ENCODE results near the gene RRBP1.
"Not testable (repeated sequence)": the region's sequence is repeated elsewhere in the genome, so short reads cannot be mapped to it uniquely, and the experiment has no call there.

RRBP1 gene

DNA sequence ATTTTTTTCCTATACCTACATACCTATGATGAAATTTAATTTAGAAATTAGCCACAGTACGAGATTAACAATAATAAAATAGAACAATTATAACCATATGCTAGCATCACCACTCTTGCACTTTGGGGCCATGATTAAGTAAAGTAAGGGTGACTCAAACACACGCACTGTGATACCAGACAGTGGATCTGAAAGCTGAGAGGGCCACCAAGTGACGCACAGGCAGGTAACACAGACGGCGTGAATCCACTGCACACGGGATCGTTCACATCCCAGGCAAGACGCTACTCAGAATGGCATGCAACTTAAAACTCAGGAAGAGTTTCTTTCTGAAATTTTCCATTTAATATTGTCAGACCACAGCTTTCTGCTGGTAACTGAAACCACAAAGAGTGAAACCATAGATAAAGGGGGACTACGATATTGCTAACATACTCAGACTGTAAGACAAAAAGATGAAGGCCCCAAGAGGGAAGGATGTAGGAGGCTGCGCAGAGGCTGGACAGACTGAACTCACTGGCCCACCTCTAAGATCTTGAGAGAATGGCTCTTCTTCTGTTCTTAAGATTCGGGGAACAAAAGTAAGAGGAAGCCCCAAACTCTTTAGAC lies 17.9 kb downstream of the RRBP1 start:
- DNase-seq (ENCODE audit: low read depth in 2 of 2): no peak

DNA sequence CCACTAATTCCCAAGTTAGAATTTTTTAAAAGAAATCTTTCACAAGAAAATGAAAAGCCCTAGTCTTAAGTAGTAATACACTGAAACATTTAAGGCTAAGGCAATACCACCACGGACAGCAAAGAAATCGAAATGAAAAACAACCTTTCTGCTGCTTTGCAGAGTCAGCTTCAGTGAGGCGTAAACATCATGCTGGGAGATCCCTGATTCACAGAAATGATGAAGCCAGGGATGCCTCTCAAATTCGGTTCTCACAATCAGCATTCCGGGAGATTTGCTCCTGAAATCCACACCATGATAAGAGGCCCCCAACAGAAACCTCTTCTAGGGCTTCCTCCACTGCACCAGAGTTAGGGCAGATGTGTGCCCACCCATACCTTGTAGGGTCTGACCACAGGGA lies 18.6 kb downstream of the RRBP1 start:
- DNase-seq (ENCODE audit: low read depth in 2 of 2): no peak

DNA sequence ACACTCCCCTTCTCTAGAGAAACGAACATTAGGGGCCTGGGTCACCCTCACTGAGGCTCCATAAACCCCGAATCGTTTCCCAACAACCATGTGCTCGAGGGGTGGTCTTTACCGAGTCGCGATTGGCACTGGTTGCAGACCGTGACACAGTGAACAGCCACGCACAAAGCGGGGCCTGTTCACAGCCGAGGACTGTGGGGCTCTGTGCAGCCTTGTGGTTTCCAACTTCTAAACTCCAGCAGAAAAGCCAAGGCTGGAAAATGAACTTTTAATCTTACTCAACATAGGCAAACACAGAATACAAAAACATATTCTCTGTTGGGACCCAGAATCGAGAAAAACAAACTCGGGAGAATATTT lies 19.0 kb downstream of the RRBP1 start:
- no peak for DNase-seq (ENCODE audit: low read depth in 2 of 2)

DNA sequence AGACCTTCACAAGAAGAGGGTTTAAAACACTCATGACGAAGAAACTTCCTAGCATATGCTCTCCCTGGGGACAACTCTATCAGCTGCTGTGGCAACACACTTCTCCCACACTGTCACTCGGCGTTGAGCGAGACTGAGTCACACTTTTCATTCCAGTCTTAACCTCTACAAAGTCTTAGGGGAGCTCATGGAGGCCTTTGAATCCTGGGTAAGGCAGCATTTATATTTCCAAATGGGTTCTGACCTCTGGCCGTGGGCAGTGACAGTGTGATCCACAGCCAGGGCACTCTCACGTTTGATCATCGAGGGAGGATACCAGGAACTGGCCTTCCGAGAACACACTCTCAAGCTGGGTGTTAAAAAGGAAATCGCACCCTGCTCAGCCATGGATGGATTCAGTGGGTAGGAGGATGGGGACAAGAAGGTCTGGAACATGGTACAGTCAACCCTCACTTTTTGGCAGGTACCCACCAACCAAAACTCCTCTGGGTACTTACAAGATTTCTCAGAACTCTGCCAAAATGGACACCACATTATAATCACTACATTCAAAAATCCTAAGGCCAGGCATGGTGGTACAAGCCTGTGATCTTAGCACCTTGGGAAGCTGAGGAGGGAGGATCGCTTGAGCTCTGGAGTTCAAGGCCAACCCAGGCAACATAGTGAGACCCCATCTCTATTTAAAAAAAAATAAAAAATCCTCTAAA lies 19.6 kb downstream of the RRBP1 start:
- no peak for DNase-seq (ENCODE audit: low read depth in 2 of 2)

DNA sequence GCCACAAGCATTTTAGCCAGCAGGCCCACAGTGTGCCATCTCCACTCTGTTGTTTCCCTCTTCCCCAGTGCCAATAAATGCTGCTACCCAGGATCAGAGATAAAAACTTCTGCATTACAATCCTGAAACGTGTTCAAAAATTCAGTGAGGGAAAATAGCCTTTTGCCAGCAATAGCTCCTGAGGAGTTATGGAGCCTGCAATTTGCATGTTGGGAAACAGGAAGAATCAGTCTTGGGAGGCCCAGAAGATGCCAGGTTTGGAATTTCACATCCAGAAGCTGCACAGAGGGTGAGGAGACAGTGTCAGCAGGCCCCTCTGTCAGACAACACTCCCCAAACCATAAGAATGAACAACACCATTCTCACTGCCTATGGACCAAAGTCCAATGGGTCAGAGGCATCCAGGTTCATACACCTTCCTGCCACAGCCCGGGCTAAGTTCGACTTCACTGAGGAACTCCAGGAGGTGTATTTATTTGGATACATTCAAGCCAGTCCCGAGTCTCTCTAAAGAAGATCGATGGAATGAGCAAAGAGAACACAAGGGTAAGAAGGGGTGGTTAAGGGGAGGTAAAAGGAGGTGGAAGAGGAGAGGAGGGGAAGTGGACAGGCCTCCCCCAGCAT lies 20.8 kb downstream of the RRBP1 start:
- DNase-seq (ENCODE audit: low read depth in 2 of 2): no peak

DNA sequence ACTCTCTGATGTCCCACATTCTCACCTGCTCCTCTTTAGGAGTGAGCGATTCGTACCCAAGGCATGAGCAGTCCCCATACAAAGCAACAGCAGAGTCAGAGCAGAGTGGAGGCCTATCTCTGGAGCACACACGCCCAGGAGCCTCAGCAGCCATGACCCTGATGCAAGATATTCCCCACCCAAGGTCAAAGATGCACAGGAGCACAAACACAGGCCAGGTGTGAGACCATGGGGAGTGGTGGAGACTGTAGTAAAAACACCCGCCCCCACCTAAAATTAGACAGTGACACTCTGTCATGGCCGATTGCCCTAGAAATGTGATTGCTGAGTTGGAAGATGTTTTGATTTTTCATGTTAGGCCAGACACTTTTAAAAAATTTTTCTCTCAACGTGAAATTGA lies 21.4 kb downstream of the RRBP1 start:
- no peak for DNase-seq (ENCODE audit: low read depth in 2 of 2)

DNA sequence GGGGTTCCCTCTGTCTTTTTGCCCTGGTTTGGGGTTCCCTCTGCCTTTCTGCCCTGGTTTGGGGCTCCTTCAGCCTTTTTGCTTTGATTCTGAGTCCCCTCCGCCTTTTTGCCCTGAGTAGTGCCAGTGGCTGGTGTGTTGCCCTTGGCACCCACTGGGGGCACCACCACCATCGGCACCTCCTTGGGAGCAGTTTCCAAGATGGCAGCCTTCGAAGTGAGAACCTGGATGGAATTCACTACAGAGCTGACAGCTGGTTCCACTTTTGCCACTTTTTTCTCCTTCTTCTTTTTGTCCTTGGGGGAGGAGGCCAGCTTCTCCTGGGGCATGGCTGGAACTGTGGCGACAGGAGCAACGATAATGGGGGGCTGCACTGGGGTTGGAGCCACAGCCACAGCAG lies 22.2 kb downstream of the RRBP1 start:
- no peak for DNase-seq (ENCODE audit: low read depth in 2 of 2)

DNA sequence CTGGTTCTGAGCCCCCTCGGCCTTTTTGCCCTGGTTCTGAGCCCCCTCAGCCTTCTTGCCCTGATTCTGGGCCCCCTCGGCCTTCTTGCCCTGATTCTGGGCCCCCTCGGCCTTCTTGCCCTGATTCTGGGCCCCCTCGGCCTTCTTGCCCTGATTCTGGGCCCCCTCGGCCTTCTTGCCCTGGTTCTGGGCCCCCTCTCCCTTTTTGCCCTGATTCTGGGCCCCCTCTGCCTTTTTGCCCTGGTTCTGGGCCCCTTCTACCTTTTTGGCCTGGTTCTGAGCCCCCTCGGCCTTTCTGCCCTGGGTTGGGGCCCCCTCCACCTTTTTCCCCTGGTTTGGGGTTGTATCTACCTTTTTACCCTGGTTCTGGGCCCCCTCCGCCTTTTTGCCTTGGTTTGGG lies 22.7 kb downstream of the RRBP1 start:
- not testable (repeated sequence) for DNase-seq (ENCODE audit: low read depth in 2 of 2)

DNA sequence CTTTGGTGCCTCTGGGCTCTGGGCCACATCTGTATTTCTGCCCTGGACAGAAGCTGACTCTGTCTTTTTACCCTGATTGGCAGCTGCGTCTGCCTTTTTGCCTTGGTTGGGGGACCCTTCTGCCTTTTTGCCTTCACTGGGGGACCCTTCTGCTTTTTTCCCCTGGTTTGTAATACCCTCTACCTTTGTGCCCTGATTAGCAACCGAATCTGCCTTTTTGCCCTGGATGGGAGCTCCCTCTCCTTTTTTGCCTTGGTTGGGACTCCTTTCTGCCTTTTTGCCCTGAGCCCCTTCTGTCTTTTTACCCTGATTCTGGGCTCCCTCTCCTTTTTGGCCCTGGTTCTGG lies 23.4 kb downstream of the RRBP1 start:
- DNase-seq (ENCODE audit: low read depth in 2 of 2): no peak

DNA sequence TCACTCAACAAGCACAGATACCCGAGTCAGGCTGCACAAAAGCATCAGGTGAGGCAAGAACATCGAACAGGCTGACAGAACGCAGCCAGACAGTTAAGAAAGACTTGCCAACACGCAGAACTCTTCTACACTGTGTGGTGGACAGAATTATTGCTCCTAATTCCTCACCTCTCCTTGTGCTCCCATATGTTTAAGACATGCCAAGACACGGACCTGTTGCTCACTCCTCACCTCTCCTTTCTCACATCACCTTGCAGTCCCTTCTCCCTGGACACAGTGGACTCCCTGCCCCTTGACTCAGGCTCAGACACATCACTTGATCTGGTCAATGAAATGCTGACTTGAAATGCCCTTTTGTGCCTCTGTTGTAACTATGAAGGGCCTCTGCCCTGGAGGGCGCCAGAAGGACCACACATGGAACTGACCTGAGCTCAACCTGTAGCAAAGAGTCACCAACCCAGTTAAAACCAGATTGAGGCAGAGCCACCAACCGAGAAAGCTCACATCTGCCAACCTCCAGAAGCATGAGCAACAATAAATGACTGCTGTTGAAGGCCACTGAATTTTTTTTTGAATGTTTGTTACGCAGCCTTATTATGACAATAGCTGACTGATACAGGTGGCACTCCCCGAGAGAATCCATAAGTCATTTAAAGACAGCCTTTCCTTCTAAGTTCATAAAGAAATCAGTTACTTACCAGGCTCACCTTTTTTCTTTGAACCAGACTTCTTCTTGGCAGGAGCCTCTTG lies 24.0 kb downstream of the RRBP1 start:
- DNase-seq (ENCODE audit: low read depth in 2 of 2): no peak

DNA sequence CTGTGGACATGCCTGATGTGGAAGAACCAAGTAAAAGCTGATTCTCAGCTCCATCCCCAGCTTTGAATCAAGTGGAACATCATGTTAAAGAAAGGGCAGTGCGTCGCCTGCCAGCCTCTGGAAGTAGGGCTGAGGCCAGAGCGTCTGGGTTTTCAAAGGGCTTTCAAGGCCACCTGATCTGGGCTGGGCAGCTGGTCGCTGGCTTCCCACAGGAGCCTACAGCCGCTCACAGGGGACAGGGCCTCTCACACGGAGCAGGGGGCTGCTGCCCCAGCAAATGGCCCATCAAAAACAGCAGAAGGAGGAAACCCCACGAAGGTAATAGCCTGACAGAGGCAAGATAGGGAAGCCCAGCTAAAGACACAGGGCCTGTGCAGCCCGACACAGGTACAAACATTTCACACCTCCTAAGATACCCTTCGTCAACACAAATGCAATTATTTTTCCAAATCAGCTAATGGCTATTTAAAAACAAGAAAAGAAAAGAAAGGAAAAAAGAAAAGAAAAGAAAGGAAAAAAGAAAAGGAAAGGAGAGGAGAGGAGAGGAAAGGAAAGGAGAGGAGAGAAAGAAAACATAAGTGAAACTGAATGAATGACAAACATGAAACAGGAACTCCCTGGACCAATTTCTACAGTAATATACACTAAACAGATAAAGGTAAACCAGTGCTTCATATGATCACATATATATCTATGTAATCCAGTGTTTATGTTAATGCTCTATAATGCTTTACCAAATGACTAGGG lies 24.8 kb downstream of the RRBP1 start:
- DNase-seq (ENCODE audit: low read depth in 2 of 2): no peak

DNA sequence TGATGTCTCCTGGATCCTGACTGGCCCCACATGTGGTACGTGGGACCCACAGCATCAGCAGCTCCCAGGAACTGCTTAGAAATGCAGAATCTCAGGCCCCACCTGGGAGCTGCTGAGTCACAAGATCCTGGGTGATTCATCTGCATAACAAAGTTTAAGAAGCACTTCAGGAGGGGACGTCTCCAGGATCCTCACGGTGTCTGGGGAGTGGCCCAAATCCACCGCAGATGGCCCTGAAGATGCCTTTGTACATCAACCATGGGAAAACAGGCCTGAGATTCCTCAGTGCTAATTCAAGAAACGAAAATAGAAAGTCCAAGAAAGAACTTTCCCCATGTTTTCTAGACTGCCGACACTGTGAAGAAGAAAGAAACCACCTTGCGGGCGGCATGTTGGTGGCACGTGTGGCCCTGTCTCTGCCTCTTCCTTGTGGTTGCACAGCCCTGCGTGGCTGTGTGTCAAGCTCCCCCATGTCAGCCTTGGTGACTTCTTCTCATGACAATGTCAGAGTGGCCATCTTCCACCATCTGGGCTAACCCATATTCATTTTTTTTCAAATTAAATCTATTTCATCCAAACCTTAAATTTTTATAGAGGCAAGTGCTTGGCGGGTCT lies 26.1 kb downstream of the RRBP1 start:
- no peak for DNase-seq (ENCODE audit: low read depth in 2 of 2)

DNA sequence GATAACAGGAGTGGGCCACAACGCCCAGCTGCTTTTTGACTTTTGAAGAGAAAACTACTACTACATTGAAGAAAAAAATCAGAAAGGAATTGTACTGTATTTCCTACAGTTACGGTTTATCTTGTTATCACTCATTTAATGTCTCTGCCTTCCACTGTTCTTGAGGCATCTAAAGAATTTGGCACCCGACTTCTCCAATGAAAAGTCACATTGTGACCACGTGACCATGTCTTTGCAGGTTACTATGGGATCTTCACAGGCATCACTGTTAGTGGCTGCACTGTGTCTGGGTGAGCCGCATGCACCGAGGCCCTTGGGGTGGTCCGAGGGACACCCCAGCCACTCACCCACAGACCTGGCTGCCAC lies 26.8 kb downstream of the RRBP1 start:
- DNase-seq (ENCODE audit: low read depth in 2 of 2): no peak

DNA sequence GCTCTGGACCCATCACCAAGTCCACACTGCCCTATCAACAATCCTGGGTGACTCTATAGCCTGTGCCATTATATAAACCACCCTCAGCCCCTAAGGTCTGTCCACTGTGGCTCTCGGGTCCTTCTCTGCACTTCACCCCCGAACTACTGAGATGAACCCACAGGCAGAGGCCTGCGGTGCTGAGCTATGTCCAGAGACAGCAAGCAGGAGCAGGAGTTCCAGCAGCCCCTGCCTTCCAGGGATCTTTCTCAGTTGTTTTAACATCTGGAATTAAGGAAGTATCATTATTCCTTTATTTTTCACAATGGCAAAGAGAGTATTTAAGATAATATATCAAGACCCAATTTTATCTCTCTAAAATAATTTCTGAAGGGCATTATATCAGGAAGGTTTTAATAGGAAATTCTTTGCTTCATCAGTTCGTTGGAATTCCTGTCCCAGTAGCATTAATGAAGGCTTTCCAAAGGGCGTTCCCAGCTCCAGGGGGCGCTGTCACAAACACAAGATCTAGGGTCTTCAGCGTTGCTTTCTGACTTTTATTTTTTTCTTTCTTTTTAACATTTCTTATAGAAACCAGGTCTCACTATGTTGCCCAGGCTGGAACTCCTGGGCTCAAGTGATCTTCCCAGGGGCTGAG lies 27.3 kb downstream of the RRBP1 start:
- DNase-seq (ENCODE audit: low read depth in 2 of 2): no peak

DNA sequence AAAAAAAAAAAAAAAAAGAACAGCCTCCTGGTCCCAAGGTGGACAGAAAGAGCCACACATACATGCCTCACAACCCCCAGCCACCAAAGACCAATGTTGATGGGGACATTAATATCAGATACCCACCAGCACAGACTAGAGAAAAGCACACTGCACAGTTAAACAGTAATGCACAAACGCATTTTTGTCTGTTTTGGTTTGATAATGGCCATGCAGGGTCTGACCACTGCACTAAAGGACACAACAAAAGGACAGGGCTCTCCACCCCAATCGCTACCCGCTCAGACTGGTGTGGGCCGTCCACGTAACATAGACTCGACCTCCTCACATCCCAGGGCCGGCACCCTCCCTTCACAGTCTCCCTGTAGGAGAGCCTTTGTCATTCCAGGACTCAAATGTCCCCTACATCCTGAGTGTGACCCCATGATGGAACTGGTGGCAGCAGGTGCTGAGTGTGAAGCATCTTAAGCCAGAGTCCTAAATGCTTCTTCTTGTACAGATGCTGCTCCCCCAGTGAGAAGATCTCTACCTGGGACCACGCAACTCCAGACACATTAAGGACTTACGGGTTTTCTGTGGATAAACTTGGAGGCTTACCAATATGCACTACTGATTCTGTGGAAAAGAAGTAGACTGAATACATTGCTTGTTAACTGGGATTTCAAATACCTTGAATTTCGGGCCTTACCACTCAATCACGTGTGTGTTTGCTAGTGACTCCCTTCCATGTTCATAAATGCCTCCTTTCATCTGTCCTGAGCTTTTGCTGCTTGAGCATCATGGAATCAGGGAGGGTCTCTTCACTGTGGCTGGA lies 28.0 kb downstream of the RRBP1 start:
- no peak for DNase-seq (ENCODE audit: low read depth in 2 of 2)

DNA sequence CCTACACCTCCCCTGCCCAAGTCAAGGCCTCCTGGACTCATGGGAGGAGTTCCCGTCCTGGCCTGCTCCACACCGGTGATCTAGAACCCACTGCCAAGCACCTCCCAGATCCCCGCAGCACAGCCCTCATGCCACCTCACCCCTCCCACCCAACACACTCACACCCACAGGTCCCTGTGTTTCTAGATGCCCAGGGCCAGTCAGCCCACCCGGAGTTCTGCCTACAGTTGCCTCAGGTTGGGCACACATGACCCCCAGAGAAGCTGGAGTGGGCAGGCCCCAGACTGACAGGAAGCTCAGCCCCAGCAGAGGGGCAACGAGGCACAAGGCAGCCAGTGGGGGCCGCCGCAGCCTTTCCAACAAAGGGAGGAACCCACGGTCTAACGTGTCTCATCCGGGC lies 29.6 kb downstream of the RRBP1 start:
- DNase-seq (ENCODE audit: low read depth in 2 of 2): no peak

DNA sequence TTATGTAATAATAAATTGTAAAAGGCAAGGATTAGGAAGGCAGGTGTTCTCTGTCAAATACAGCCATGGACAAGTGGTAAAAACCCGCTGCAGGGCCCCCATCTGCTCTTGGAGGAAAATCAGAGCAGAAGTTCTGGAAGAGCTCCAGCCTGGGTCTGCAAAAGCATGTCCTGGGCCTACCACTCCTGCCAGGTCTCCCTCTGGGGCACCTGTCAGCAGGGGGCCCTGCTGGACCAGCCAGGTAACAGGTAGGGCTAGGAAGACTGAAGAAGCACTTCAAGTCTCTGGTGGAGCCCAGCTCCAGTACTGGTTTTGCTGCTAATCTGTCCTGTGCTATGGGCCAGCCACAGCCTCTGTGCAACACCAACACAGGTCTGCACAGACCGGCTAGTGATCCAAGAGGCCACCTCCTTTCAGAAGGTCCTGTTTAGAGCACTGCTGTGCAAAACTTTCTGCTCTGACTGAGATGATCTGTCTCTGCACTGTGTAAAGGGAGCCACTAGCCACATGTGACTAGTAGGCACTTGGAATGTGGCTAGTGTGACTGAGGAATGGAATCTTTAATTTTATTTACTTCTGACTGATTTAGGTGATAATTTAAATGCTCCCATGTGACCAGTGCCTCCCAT lies 30.2 kb downstream of the RRBP1 start:
- no peak for DNase-seq (ENCODE audit: low read depth in 2 of 2)

DNA sequence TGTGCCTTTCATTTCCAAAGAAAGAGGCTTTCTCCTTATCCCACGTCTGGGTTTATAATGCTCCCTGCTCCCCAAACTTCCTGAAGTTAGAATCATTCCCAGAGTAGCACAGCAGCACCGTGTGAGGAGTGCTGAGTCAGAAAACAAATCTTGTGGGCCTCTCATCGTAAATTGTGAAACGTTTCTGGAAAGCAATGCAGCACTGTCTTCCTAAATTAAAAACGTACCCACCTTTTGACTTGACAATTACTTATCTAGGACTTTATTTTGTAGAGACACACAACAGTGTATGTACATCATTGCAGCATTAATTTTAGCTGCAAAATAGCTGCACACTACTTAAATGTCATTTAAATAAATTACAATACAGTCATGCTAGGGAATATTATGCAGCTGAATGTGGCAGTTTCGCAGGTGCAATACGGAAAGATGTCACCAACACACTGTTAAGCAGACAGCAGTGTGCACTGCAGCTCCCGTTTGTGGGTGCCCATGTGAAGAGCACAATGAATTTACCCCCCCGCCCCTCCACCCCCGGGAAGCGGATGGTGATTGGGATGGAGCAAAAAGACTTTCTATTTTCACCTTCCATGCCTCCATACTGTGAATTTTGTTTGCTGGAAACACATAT lies 30.8 kb downstream of the RRBP1 start:
- no peak for DNase-seq (ENCODE audit: low read depth in 2 of 2)

DNA sequence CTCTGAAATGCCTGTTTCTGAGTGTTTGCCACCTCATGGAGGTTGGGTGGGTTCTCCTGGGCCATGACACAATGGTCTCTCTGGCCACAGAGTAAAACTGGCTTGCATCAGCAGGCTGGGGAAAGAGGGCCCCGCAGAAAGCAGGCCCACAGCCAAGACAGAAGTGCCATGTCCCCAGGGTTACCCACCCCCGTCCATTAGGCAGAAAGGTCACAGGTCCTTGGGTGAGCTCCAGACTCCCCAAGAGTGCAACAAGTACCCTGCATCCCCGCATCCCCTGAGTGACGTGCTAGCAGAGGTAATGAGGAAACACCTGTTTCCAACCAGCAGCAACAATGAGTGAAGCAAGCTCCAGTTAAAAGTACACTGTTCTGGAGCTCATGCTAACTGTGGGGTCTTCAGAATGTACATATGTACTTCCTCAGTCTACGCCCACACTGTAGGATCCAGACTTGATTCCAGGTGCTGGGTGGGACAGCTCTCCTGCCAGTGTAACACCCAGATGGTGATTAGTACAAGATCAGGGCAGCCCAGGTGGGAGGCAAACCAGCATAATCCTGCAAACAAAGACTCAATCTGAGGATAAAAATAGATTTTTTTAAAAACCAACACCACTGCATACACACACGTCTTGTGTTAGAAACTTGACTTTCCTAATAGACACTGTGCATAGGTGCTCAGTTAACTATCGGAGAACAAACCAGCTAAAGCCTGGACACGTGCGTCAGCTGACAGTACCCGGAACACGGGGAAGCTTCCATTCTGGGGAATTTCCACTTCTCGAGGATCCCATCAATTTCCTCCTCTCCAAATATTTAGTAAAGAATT lies 31.5 kb downstream of the RRBP1 start:
- DNase-seq (ENCODE audit: low read depth in 2 of 2): no peak

Measured in stimulated activated CD8-positive, alpha-beta memory T cell treated with anti-CD3 and anti-CD28 coated beads, Interleukin-7, amount 100 ng/mL, for 1 hour (primary cell).